Gastroesophageal sphincter (tissue), 3 donors: ENCODE data around the gene CTIF.

ENCODE experiments used
- POLR2A ChIP-seq, 2 donors: fragments of 450-650 bp; IDR thresholded peaks; one replicate each; pipeline ENCODE4 v1.6.1; 2017; ENCODE audit warnings: antibody characterized with exemption in 2 of 2, mild to moderate bottlenecking in 2 of 2, moderate library complexity in 1 of 2
- POLR2AphosphoS5 ChIP-seq: sonication (generic); formaldehyde crosslinking; IDR thresholded peaks from one replicate; pipeline ENCODE4 v1.6.1; 2017; ENCODE audit warnings: antibody characterized with exemption
- TF ChIP-seq, protein P1 (sequence below), 4 experiments: fragments of 200-600 bp in 2 of 4; fragments of 450-650 bp in 2 of 4; sonication (generic) in 1 of 4; IDR thresholded peaks; one replicate each; pipeline ENCODE4 v1.5.1; 2017 to 2019; ENCODE audit warnings: antibody characterized with exemption in 4 of 4, mild to moderate bottlenecking in 2 of 4, moderate library complexity in 2 of 4

- TF ChIP-seq, protein P1, sequence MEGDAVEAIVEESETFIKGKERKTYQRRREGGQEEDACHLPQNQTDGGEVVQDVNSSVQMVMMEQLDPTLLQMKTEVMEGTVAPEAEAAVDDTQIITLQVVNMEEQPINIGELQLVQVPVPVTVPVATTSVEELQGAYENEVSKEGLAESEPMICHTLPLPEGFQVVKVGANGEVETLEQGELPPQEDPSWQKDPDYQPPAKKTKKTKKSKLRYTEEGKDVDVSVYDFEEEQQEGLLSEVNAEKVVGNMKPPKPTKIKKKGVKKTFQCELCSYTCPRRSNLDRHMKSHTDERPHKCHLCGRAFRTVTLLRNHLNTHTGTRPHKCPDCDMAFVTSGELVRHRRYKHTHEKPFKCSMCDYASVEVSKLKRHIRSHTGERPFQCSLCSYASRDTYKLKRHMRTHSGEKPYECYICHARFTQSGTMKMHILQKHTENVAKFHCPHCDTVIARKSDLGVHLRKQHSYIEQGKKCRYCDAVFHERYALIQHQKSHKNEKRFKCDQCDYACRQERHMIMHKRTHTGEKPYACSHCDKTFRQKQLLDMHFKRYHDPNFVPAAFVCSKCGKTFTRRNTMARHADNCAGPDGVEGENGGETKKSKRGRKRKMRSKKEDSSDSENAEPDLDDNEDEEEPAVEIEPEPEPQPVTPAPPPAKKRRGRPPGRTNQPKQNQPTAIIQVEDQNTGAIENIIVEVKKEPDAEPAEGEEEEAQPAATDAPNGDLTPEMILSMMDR (IDR thresholded peaks at IDR 0.05): no peak
- TF ChIP-seq POLR2A (IDR thresholded peaks at IDR 0.05) (no peak), POLR2AphosphoS5 (no peak)
These were observed 95.7 kb downstream of the CTIF start for GRCh38 chr18:48634491-48634890.
